Measurements from ENCODE around the gene ART4. TPM values are rescaled to one million over a fixed set of nuclear protein-coding genes. Genes with fewer than 3 reads are reported as not detected.

ART4 gene
- total RNA-seq, 1 donor from 2014 or later = not detected

DNA sequence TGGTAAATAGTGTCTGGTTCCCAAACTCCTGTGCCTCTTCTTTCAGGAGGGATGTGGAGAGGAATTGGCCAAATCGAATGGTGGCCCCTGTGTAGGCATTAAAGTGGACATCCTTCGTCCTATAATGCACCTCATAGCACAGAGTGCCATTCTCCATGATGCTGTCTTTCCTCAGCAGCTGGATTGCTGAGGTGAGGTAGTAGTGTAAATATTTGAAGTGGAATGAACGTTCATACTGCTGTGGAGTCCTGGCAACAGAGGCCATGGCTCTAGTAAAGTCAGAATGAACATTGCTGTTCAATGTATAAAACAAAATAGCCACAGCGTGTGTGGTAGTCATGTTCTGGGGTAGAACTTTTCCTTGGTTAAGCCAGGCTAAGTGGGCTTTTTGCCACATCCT is 2.7 kb downstream of the ART4 start:
- H3K27ac ChIP-seq (ENCODE audit: low read depth, low read length) = no peak overlapping the region
- H3K36me3 ChIP-seq (ENCODE audit: insufficient read depth, low read length) = no peaks in the 10 kb centered on the region
- no peaks in the 10 kb centered on the region for H4K20me1 ChIP-seq (ENCODE audit: insufficient read depth, low read length)
- H3K4me3 ChIP-seq (ENCODE audit: insufficient read depth, low read depth, low read length) = no peak overlapping the region
- H2AFZ ChIP-seq (ENCODE audit: low read depth, low read length) = no peak overlapping the region
- no peaks in the 10 kb centered on the region for H3K9me3 ChIP-seq (ENCODE audit: insufficient read depth, low read depth, low read length)
- peaks cover 20% of the 10 kb centered on the region for H3K4me1 ChIP-seq (ENCODE audit: insufficient read depth, low read length)
- TF ChIP-seq EZH2 (IDR thresholded peaks at IDR 0.05; ENCODE audit: insufficient read depth, low read length) = no peak
- TF ChIP-seq, protein P1, sequence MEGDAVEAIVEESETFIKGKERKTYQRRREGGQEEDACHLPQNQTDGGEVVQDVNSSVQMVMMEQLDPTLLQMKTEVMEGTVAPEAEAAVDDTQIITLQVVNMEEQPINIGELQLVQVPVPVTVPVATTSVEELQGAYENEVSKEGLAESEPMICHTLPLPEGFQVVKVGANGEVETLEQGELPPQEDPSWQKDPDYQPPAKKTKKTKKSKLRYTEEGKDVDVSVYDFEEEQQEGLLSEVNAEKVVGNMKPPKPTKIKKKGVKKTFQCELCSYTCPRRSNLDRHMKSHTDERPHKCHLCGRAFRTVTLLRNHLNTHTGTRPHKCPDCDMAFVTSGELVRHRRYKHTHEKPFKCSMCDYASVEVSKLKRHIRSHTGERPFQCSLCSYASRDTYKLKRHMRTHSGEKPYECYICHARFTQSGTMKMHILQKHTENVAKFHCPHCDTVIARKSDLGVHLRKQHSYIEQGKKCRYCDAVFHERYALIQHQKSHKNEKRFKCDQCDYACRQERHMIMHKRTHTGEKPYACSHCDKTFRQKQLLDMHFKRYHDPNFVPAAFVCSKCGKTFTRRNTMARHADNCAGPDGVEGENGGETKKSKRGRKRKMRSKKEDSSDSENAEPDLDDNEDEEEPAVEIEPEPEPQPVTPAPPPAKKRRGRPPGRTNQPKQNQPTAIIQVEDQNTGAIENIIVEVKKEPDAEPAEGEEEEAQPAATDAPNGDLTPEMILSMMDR (IDR thresholded peaks at IDR 0.05; ENCODE audit: insufficient read depth, low read depth, low read length) = no peak
- Mint-ChIP-seq H3K4me3 (ENCODE audit: unreplicated experiment) (no peak overlapping the region), H3K4me1 (ENCODE audit: low read depth, unreplicated experiment) (peaks cover 26% of the 10 kb centered on the region), H3K27ac (ENCODE audit: unreplicated experiment) (no peak overlapping the region), H3K36me3 (ENCODE audit: low read depth, unreplicated experiment) (no peaks in the 10 kb centered on the region), H3K27me3 (ENCODE audit: low read depth, unreplicated experiment) (no peaks in the 10 kb centered on the region), H3K9me3 (ENCODE audit: unreplicated experiment) (no peaks in the 10 kb centered on the region)
- H3K9ac ChIP-seq (ENCODE audit: low read length) = no peak overlapping the region
- no peaks in the 10 kb centered on the region for H3K79me2 ChIP-seq (ENCODE audit: insufficient read depth, low read length)
- no peaks in the 10 kb centered on the region for H3K27me3 ChIP-seq (ENCODE audit: insufficient read depth, low read length)
- DNase-seq (ENCODE audit: low read depth) = no peak
- no peak overlapping the region for H3K4me2 ChIP-seq (ENCODE audit: low read length)
- no peak for FAIRE-seq

DNA sequence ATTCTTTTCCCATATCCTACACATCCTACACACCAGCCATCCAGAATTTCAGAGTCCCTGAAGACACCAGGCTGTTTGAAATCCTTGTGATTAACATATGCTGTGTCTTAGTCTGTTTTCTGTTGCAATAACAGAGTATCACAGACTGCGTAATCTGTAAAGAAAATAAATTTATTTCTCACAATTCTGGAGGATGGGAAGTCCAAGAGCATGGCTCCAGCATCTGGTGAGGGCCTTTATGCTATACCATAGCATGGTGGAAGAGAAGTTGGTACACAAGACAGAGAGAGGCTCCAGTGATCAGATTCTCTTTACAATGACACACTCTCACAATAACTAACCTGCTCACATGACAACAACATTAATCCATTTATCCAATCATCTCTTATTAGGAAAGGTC is 4.1 kb downstream of the ART4 start:
- Histone ChIP-seq H3K9ac (ENCODE audit: low read length) (no peak overlapping the region), H3K79me2 (ENCODE audit: insufficient read depth, low read length) (no peaks in the 10 kb centered on the region), H3K4me2 (ENCODE audit: low read length) (no peak overlapping the region), H4K20me1 (ENCODE audit: insufficient read depth, low read length) (no peaks in the 10 kb centered on the region), H3K27me3 (ENCODE audit: insufficient read depth, low read length) (no peaks in the 10 kb centered on the region), H3K27ac (ENCODE audit: low read depth, low read length) (no peak overlapping the region), H2AFZ (ENCODE audit: low read depth, low read length) (no peak overlapping the region), H3K4me3 (ENCODE audit: insufficient read depth, low read depth, low read length) (no peak overlapping the region), H3K4me1 (ENCODE audit: insufficient read depth, low read length) (peaks cover 26% of the 10 kb centered on the region), H3K36me3 (ENCODE audit: insufficient read depth, low read length) (no peaks in the 10 kb centered on the region), H3K9me3 (ENCODE audit: insufficient read depth, low read depth, low read length) (no peaks in the 10 kb centered on the region)
- DNase-seq (ENCODE audit: low read depth) (no peak), FAIRE-seq (no peak)
- no peaks in the 10 kb centered on the region for H3K27me3 Mint-ChIP-seq (ENCODE audit: low read depth, unreplicated experiment)
- H3K27ac Mint-ChIP-seq (ENCODE audit: unreplicated experiment) = no peak overlapping the region
- H3K9me3 Mint-ChIP-seq (ENCODE audit: unreplicated experiment) = no peaks in the 10 kb centered on the region
- H3K4me1 Mint-ChIP-seq (ENCODE audit: low read depth, unreplicated experiment) = peaks cover 33% of the 10 kb centered on the region
- TF ChIP-seq, protein P1 (IDR thresholded peaks at IDR 0.05; ENCODE audit: insufficient read depth, low read depth, low read length) = no peak
- no peak for TF ChIP-seq EZH2 (IDR thresholded peaks at IDR 0.05; ENCODE audit: insufficient read depth, low read length)
- no peaks in the 10 kb centered on the region for H3K36me3 Mint-ChIP-seq (ENCODE audit: low read depth, unreplicated experiment)
- H3K4me3 Mint-ChIP-seq (ENCODE audit: unreplicated experiment) = no peak overlapping the region

DNA sequence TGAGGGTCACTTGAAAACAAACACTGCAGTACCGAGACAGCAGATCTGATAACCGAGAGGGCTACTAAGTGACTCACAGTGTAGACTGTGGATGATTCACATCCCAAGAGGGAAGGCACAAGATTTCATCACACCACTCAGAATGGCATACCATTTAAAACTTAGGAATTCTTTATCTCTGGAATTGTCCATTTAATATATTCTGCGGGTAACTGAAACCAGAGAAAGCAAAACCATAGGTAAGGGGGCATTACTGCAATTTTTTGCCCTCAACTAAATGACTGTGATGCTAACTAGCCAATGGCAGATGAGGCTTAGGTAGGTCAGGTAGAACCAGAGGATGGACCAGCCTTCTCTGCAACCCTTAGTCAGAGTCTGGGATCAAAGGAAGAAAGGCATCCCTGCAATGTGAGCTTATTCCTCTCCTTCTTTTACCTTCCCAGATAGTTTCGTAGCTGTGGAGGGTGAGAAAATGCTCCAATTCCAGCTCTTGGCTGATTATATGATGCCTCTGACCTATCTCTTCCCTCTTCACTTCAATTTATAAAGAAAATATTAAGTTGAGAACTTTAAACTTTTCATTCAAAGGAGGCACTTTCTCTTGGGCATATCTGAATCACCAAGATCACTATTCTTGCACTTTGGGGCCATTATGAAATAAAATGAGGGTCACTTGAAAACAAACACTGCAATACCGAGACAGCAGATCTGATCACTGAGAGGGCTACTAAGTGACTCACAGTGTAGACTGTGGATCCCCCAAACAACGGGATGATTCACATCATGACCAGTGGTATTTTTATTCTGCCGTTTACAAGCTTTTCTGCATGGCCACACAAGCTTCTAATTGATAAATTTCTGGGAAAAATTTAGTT is 6.8 kb downstream of the ART4 start:
- FAIRE-seq = peak; percentile 84
- peak overlapping the region; percentile 83 for H3K4me2 ChIP-seq (ENCODE audit: low read length)

More for the DNA sequence above, 6.8 kb downstream of the ART4 start:
- Mint-ChIP-seq H3K4me1 (ENCODE audit: low read depth, unreplicated experiment) (peaks cover 30% of the 10 kb centered on the region), H3K36me3 (ENCODE audit: low read depth, unreplicated experiment) (no peaks in the 10 kb centered on the region), H3K9me3 (ENCODE audit: unreplicated experiment) (no peaks in the 10 kb centered on the region), H3K27ac (ENCODE audit: unreplicated experiment) (peak overlapping the region; percentile 99), H3K27me3 (ENCODE audit: low read depth, unreplicated experiment) (no peaks in the 10 kb centered on the region), H3K4me3 (ENCODE audit: unreplicated experiment) (peak overlapping the region; percentile 61)
- H3K4me3 ChIP-seq (ENCODE audit: insufficient read depth, low read depth, low read length) = peak overlapping the region; percentile 45
- DNase-seq (ENCODE audit: low read depth) = peak; percentile 94
- peak overlapping the region; percentile 24 for H2AFZ ChIP-seq (ENCODE audit: low read depth, low read length)
- H3K36me3 ChIP-seq (ENCODE audit: insufficient read depth, low read length) = no peaks in the 10 kb centered on the region
- no peaks in the 10 kb centered on the region for H4K20me1 ChIP-seq (ENCODE audit: insufficient read depth, low read length)
- H3K27me3 ChIP-seq (ENCODE audit: insufficient read depth, low read length) = no peaks in the 10 kb centered on the region
- H3K79me2 ChIP-seq (ENCODE audit: insufficient read depth, low read length) = no peaks in the 10 kb centered on the region
- TF ChIP-seq, protein P1 (IDR thresholded peaks at IDR 0.05; ENCODE audit: insufficient read depth, low read depth, low read length) = no peak
- H3K4me1 ChIP-seq (ENCODE audit: insufficient read depth, low read length) = peaks cover 24% of the 10 kb centered on the region
- H3K27ac ChIP-seq (ENCODE audit: low read depth, low read length) = peak overlapping the region; percentile 97
- H3K9me3 ChIP-seq (ENCODE audit: insufficient read depth, low read depth, low read length) = no peaks in the 10 kb centered on the region
- peak overlapping the region; percentile 72 for H3K9ac ChIP-seq (ENCODE audit: low read length)

Data from astrocyte (in vitro differentiated cells and primary cell).